GM10266 (cell line): Measurements from ENCODE around the gene SH3RF3.

Experiments used
- DNase-seq: peaks from one replicate; pipeline ENCODE4 v3.0.0; 2012; ENCODE audit errors: extremely low spot score
- CTCF ChIP-seq: IDR thresholded peaks from 2 replicates; pipeline ENCODE4 v1.5.1; 2012; ENCODE audit warnings: mild to moderate bottlenecking, low read depth; ENCODE audit not compliant: control insufficient read depth, insufficient read depth; ENCODE audit errors: missing control alignments

The SH3RF3 gene

GRCh38 chr2:109456776-109457175, 327.8 kb downstream of the SH3RF3 start:
- TF ChIP-seq CTCF: no peak
- DNase-seq: no peak

- DNase-seq: no peak
- no peak for TF ChIP-seq CTCF
Observed at GRCh38 chr2:109457366-109457765, 328.4 kb downstream of the SH3RF3 start.

GRCh38 chr2:109457794-109458193, 328.8 kb downstream of the SH3RF3 start:
- DNase-seq: no peak
- TF ChIP-seq CTCF: no peak

GRCh38 chr2:109458512-109458911, 329.5 kb downstream of the SH3RF3 start:
- DNase-seq: no peak
- TF ChIP-seq CTCF: no peak

- DNase-seq: no peak
- TF ChIP-seq CTCF: no peak
Observed at GRCh38 chr2:109459485-109459884, 330.5 kb downstream of the SH3RF3 start.

GRCh38 chr2:109460553-109461324, 331.7 kb downstream of the SH3RF3 start:
- TF ChIP-seq CTCF: no peak
- no peak for DNase-seq

- no peak for TF ChIP-seq CTCF
- no peak for DNase-seq
Observed at GRCh38 chr2:109463236-109463635, 334.2 kb downstream of the SH3RF3 start.
